Measurements from ENCODE around the gene NT5C2. TPM values are rescaled to one million over a fixed set of nuclear protein-coding genes. Genes with fewer than 3 reads are reported as not detected.
"Not testable (repeated sequence)": the region's sequence is repeated elsewhere in the genome, so short reads cannot be mapped to it uniquely, and the experiment has no call there.

The NT5C2 gene
- total RNA-seq, 2 donors from 2014 or later: 38.9 to 45.0 TPM

DNA sequence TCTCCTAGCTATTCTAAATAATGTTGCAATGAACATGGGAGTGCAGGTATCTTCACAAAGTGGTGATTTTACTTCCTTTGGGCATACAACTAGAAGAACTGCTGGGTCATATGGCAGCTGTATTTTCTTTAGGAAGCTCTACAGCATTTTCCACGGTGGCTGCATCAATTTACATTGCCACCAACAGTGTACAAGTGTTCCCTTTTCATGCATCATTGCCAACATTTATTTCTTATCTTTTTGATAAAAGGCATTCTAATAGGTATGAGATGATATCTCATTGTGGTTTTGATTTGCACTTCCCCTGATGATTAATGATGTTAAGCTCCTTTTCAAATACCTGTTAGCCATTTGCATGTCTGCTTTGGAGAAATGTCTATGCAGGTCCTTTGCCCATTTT is 52.6 kb downstream of the NT5C2 start:
- ATAC-seq (no peak), DNase-seq (no peak)
- intact Hi-C loops (cut with DNase I): no loop called here

DNA sequence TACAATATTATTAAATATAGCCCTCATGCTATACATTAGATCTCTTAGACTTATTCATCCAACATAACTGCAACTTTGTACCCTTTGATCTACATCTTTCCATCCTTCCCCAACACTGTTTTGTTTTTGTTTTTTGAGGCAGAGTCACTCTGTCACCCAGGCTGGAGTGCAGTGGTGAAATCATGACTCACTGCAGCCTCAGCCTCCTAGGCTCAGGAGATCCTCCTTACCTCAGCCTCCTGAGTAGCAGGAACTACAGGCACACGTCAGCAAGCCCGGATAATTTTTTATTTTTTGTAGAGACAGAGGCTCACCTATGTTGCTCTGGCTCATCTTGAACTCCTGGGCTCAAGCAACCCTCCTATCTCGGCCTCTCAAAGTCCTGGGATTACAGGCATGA is 53.3 kb downstream of the NT5C2 start:
- intact Hi-C loops (cut with DNase I): no loop called here
- DNase-seq (no peak), ATAC-seq (no peak)

DNA sequence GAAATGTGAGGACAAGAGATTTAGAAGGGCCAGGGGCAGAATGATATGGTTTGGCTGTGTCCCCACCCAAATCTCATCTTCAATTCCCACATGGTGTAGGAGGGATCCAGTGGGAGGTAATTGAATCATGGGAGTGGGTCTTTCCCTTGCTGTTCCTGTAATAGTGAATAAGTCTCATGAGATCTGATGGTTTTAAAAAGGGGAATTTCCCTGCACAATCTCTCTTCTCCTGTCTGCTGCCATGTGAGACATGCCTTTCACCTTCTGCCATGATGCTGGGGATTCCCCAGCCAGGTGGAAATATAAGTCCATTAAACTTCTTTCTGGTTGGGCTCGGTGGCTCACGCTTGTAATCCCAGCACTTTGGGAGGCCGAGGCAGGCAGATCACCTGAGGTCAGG is 57.9 kb downstream of the NT5C2 start:
- ATAC-seq; DNase-seq; intact Hi-C loops (cut with DNase I): not testable (repeated sequence)

DNA sequence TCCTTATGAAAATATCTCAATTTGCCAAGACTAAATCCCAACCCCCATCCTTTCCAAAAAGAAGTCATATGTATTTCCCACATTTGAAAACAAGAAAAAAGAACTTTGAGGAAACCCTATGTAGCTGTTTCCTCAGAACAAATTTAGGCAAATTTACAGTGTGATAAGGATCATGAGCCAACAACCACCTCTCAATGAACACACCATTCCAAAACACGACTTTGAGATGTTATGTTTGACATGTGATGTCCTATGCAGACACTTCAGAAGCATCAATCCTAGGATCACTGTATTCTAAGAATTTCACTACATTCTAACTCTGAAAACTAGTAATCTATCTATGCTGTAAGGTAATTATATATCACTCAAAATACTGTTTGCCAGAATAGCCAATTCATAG is 62.2 kb downstream of the NT5C2 start:
- intact Hi-C loops (cut with DNase I): no loop called here
- DNase-seq: no peak
- no peak for ATAC-seq

DNA sequence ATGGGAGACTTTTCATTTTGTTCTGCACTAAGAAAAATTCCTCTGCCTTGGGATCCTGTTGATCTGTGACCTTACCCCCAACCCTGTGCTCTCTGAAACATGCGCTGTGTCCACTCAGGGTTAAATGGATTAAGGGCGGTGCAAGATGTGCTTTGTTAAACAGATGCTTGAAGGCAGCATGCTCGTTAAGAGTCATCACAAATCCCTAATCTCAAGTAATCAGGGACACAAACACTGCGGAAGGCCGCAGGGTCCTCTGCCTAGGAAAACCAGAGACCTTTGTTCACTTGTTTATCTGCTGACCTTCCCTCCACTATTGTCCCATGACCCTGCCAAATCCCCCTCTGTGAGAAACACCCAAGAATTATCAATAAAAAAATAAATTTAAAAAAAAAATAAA is 62.9 kb downstream of the NT5C2 start:
- DNase-seq; ATAC-seq; intact Hi-C loops (cut with DNase I): not testable (repeated sequence)

DNA sequence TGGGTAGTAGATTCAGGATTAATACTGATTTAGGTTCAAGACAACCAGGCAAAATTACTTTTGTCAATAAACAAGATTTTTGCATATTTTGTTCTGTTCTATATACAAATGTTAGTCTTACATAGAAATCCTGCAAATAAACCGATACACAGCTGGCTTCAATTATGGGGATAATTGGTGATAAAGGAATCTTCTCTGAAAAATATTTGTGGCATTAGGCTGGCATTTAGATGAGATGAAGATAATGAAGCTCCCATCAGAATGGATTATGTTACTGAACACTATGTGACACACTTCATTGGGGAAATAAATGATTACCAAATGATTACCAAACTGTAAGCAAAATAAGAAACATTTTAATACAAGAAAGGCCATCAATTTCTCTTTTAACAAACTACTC is 65.8 kb downstream of the NT5C2 start:
- DNase-seq (no peak), ATAC-seq (no peak)
- intact Hi-C loops (cut with DNase I): no loop called here

DNA sequence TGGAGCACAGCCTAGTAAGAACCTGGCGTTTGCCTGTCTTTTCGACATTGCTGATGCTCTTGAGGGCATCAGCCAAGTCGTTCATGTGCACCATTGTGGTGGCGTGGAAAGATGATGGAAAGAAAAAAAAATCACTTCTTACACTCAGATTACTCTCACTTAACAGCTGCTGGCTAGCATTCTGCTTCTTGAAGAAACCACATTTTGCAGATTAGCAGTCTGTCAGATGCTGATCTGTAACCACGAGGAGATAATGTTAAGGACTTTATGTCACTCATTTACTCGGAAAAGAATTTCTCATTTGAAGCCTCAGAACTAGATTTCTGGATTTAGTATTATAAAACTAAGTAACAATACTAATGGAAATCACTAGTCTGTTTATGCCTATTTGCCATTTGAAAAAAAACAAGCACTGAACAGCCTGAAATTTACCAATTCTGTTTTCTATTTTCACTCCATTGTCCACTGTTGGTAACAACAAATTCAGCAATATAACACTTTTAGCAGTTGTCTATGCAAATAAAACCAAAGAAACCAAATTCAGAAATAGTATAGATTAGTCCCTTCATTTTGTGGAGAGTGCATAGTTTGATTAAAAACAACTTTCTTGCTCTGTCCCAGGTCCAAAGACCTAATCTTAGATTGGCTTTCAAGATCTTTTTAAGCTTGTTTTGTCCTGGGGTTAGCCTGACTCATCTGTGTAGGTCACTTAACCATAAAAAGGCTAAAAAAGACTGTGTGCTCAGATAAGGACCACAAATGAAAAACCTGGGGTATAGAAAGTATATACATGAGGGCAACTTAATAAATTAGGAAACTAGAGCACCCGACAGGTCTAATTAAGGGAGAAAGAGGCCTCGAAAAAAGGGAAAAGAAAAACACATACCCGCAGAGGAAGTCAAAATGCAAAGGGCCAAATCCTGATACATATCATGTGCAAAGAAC is 67.5 kb downstream of the NT5C2 start:
- intact Hi-C loops (cut with DNase I): no loop called here
- no peak for DNase-seq
- no peak for ATAC-seq

DNA sequence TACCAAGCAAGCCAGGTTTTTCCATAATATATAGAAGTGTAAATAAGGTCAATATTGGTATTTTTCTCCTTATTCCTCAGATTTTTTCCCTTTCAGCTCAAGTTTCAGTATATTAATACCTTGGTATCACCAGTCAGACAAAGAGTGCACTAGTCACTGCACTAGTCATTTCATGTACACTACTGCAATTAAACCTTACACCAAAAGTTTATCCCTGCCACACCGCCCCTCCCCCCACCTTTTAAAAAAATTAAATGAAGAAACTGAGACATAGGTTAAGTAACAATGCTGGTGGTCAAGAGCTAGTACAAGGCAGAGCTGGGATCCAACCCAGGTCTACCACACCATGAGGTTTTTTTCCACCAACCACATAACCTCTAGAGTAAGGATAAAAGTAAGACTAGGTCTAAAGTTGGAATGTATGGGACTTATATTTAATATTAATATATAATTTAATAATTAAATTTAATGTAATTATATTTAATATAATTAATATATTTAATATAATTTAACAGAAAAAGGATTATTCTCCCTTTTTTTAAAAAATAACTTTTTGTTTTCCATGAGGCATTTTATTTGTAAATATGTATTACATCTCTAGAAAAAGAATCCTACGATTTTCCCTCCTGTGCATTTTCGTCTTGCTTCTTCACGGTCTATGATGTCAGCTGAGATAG is 68.5 kb downstream of the NT5C2 start:
- no peak for DNase-seq
- intact Hi-C loops (cut with DNase I): no loop called here
- ATAC-seq: no peak

DNA sequence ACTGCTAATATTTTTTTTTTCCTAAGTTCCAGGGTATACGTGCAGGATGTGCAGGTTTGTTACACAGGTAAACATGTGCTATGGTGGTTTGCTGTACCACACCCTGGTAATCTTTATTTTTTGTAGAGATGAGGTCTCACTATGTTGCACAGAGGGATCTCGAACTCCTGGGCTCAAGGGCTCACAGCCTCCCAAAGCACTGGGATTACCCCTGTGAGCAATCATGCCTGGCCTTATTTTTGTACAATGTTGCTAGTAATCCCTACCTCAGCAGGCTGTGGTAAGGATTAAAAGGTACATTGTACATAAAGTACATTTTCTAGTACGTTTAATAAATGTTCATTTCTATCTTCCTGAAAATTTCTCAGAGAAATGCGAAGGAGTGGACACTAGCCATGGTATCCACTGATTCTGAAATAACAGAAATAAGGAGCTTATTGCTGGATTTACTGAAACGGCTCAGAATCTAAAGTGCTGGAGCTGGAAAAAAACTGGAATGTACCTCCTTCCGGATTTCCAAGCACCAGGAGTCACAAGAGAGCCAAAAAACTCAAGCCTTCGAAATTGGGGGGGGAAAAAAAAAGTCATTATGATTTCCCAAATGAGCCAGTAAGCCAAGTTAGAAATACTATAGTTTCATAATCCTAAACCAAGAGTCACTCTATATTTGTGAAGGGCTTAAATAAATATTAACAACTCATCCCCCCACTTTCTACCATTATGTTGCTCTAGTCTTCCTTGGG is 69.6 kb downstream of the NT5C2 start:
- intact Hi-C loops (cut with DNase I): no loop called here
- DNase-seq (no peak), ATAC-seq (peak in 1 of 2 donors; percentile 55)

DNA sequence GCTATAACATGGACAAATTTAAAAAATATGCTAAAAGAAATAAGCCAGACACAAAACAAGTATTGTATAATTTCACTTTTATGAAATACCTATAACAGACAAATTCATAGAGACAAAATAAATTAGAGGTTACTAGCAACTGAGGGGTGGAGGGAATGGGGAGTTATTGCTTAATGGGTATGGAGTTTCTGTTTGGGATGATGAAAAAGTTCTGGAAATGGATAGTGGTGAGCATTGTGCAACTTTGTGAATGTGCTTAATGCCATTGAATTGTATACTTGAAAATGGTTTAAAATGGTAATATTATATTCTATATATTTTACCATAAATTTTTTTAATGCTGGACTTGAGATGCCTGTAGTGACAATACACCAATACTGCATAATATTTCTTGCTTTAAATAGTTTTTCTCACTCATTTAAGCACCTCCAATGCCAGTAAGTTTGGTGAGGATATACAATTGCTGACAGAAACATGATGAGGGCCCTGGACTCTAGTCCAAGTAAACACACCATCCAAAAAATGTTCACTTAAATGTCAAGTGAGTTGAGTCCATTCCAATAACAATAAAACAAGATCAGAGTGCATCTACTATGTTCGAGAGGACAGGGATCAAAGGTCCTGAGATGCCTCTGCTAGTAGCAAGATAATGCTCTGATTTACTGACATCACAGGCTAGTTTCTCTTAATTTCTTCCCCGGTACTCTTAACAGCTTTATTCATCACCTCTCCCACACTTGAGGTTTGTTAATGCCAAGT is 71.9 kb downstream of the NT5C2 start:
- no peak for DNase-seq
- intact Hi-C loops (cut with DNase I): no loop called here
- peak in 1 of 2 donors; percentile 69 for ATAC-seq

DNA sequence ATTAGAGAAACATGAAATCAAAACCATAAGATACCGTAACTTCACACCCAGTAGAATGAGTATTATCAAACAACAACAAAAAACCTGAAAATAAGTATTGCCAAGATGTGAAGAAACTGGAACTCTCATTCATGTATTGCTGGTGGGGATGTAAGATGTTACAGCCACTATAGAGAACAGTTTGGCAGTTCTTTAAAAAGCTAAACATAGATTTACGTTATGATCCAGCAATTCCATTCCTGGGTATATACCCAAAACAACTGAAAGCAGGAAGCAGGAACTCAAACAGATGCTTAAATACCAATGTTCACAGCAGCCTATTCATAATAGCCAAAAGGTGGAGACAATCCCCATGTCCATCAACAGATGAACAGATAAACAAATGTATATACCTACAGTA is 72.5 kb downstream of the NT5C2 start:
- intact Hi-C loops (cut with DNase I): no loop called here
- no peak for ATAC-seq

DNA sequence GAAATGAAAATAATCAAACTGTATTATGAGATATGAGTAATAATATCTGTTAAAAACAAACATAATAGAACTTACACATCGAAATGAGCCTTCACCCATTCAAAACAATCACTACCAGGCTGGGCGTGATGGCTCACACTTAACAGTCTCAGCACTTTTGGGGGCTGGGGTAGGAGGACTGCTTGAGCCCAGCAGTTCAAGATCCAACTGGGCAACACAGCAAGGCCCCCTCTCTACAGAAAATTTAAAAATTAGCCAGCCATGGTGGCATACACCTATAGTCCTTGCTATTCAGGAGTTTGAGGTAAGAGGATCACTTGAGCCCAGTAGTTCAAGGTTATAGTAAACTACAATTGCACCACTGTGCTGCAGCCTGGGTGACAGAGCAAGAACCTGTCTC is 75.8 kb downstream of the NT5C2 start:
- DNase-seq: no peak
- intact Hi-C loops (cut with DNase I): no loop called here
- no peak for ATAC-seq

More for the DNA sequence above, 72.5 kb downstream of the NT5C2 start:
- DNase-seq: no peak

DNA sequence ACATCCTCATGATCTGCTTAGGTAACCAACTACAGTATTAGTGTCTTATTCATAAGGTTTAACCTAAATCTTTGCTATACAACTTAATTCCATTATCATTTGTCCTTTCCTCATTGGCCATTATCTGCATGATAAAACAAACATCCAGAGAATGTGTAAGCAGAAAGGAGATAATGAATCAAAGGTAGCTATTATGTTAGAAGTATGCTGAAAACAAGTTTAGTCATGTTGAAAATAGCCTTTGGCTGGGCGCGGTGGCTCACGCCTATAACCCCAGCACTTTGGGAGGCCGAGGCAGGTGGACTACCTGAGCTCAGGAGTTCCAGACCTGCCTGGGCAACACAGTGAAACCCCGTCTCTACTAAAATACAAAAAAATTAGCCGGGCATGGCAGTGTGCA is 78.2 kb downstream of the NT5C2 start:
- DNase-seq (no peak), ATAC-seq (no peak)
- intact Hi-C loops (cut with DNase I): loop anchor here in 1 of 2 donors (5.0 kb wide), 1 partner anchor 127 kb away; no protein-coding TSS in a partner anchor

DNA sequence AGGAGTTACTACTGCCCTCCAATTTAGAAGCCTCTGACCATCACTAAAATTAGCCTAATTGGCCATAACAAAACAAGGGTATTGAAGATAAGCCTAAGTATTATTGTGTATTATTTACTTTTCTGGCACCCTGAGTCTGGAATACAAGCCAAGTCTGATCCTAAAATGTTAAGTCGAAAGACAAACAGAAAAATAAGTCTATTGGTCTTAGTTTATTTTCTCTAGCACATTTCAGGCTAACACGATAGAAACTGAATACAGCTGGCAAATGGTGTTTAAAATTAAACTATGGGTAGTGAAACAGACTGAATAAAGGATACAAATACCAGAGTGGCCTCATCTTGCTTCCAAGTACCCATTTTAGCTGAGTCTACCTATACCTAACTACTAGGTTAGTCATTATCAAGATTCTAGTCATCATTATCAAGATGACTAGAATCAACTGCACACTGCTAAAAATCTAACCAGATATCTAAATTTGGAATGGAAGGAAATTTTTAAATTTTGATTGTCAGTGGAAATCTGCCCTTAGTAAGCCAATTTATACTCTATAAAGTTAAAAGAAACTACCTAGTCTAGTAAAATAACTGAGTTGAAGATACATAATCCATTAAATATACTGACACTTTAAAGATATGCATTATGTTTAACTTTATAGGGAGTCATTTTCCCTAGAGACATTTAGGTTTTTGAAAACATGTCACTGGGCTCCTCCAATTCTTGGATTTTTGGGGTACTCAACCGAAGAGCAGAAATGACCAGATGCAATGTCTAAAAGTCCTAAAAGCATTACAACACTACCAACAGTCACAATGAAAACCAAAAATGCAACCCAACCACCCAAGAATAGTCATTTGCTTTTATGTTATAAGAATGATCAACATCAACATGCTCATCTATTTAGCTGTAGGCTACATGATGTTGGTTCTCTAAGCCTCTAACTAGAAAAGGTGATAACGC is 80.9 kb downstream of the NT5C2 start:
- ATAC-seq (no peak), DNase-seq (no peak)
- intact Hi-C loops (cut with DNase I): loop anchor here in 1 of 2 donors (5.0 kb wide), 1 partner anchor 130 kb away; no protein-coding TSS in a partner anchor

DNA sequence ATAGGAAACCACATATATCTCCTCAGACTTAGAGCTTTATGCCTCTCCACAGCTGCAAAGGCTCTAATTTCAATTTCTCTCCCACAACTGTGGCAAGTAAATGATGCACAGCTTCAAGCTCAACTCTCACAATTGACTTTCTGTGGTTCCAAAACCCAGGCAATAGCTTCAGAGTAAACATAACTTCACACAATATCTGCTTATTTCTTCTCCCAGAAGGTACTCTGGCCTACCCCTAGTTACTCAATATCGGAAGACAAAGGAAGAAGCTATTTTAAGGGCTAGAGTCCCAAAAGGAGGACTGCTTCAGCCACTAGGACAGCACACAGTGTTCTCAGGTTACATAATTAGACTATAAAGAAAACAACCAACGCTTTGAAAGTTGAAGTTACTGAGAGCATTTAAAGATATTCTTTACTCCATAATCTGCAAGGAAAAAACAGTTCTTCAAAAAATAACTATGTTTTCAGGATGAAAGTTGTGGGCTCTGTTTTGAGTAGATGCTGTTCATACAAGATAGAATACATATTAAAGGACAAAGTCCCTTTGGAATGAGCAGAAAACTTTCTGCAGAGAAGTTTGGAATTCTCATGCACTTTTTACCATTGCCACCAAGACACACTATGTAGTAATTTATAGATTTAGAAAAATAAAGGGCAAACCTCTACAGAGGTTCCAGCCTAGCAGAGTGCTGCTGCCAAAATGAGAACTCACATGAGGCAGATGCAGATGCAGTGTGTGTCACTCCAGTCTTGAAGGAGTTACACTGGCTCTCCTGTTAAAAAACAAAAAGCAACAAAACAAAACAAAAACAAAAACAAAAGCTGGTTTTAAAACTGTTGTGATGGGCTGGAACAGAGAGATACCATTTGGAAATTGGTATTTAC is 81.8 kb downstream of the NT5C2 start:
- DNase-seq (no peak), ATAC-seq (peak; percentile 71 to 78)
- intact Hi-C loops (cut with DNase I): loop anchor here in 1 of 2 donors (5.0 kb wide), 1 partner anchor 131 kb away; no protein-coding TSS in a partner anchor

DNA sequence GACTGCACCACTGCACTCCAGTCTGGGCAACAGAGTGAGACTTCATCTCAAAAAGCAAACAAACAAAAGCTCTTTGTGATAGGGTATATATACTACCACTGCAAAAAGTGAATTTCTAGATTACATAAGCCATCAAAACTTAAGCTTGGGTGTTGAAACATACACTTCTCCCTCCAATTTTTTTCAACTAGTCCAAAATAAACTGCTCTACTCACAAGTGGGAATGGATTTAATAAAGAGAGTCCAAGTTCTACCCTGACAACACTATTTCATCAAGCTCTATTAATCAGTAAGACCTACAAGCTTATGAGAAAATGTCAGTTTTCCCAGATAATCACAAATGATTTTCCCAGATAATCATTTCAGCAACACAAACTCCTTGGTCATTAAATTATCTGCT is 82.7 kb downstream of the NT5C2 start:
- DNase-seq (no peak), ATAC-seq (peak in 1 of 2 donors; percentile 50)
- intact Hi-C loops (cut with DNase I): loop anchor here in 1 of 2 donors (5.0 kb wide), 1 partner anchor 132 kb away; no protein-coding TSS in a partner anchor

DNA sequence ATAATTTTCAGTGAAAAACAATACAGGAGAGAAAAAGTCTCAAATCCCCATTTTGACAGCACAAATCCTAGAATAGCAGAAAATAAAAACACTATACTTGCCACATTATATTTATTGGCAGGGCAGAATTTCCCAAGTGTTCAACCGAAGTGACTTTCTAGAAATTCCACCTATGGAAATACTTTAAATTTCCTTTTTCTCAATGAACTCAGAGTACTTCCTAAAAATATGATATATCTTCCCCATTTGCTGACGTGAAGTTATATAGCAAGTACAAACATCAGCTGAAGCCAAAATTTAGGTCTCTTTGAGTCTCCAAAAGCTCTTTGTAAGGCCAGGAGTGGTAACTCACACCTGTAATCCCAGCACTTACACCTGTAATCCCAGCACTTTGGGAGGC is 83.3 kb downstream of the NT5C2 start:
- intact Hi-C loops (cut with DNase I): loop anchor here in 1 of 2 donors (5.0 kb wide), 1 partner anchor 132 kb away; no protein-coding TSS in a partner anchor
- no peak for ATAC-seq
- no peak for DNase-seq
